ACC112 (cell line): Measurements from ENCODE around the gene DMRT2.

Source experiments
- H2AFZ ChIP-seq: fragments of 200-600 bp; sonication (generic); one replicate; pipeline ENCODE4 v1.6.0; 2017; ENCODE audit warnings: antibody characterized with exemption, low read length; ENCODE audit not compliant: unreplicated experiment
- H3K27ac ChIP-seq: fragments of 200-600 bp; sonication (generic); 2 replicates; pipeline ENCODE4 v1.5.1; 2014; ENCODE audit warnings: low read depth, mild to moderate bottlenecking, antibody characterized with exemption, low read length, moderate library complexity
- H3K27me3 ChIP-seq: fragments of 200-600 bp; sonication (generic); 2 replicates; pipeline ENCODE4 v1.6.1; 2014; ENCODE audit warnings: mild to moderate bottlenecking, antibody characterized with exemption, low read length, moderate library complexity, mixed read lengths; ENCODE audit not compliant: insufficient read depth
- H3K36me3 ChIP-seq: fragments of 200-600 bp; sonication (generic); 2 replicates; pipeline ENCODE4 v1.6.1; 2016; ENCODE audit warnings: mild to moderate bottlenecking, antibody characterized with exemption, low read length, moderate library complexity, mixed read lengths; ENCODE audit not compliant: insufficient read depth
- H3K4me1 ChIP-seq: fragments of 200-600 bp; sonication (generic); one replicate; pipeline ENCODE4 v1.6.1; 2016; ENCODE audit warnings: low read length, mixed read lengths; ENCODE audit not compliant: insufficient read depth, unreplicated experiment, control insufficient read depth
- H3K4me3 ChIP-seq: fragments of 200-600 bp; sonication (generic); 2 replicates; pipeline ENCODE4 v1.5.1; 2014; ENCODE audit warnings: mild to moderate bottlenecking, low read depth, low read length
- H3K79me2 ChIP-seq: fragments of 200-600 bp; sonication (generic); one replicate; pipeline ENCODE4 v1.6.0; 2016; ENCODE audit warnings: low read length; ENCODE audit not compliant: control insufficient read depth, unreplicated experiment, insufficient read depth

The DMRT2 gene

DNA sequence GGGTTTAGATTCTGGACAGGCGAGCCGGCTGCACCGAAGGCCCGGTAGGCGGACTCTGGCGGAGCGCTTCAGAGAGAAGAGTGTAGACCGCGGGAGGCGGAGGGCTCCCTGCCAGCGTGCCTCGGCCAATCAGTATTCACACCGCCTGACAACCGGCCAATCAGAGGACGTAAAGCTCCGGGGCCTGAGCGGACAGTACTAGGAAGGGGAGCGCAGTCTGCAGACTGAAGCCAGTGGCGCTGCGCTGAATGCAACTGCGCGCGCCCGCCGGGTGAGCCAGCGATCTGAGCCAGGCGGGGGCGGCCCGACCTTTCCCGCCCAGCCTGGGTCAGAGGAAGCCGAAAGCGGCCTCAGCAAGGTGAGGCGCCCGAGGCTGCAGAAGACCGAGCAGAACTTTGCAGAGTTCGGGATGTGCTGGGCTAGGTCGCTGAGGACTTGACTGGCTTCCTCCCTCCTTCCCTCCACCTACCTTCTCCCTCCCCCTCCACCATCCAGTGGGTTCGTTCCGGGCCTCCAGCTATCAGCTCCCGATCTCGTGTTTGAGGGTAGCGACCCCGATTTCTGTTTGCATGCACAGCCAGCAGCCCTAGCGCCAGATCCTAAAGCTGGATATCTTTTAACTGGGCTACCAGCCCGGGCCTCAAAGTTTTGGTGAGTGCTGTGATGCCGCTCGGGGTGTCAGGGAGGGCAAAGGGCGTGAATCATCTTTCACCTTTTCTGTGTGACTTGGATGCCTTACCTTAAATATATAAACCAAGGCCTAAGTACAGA, at the start of gene DMRT2:
TSS of gene DMRT2 (plus strand) at position 233 of the 771 bp plus-strand sequence. CDS start 1,257 bp downstream, outside the sequence.
- Histone ChIP-seq H3K4me1 (no peaks in the 10 kb centered on the region), H3K27ac (no peak within 1 kb of the TSS), H3K79me2 (no peaks in the 10 kb centered on the region), H3K27me3 (peaks cover 90% of the 10 kb centered on the region), H2AFZ (no peak within 1 kb of the TSS), H3K4me3 (no peak within 1 kb of the TSS), H3K36me3 (no peaks in the 10 kb centered on the region)

DNA sequence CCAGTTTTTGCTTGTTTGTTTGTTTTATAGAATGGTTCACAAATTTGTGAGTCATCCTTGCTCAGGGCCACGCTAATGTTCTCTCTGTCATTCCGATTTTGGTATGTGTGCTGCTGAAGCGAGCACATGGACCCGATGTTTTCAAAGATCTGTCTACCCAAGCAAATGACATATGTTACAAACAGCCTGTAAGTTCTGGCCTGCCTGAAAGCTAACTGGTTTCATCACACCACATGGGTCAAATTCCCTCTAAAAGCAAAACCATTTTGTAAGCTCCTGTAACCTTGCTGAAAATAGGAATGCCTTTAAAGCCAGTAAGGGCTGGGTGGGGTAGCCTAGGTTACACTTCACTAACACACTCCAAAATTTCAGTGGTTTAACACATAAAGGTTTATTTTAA, 48.3 kb upstream of the DMRT2 start:
- Histone ChIP-seq H3K4me1 (no peaks in the 10 kb centered on the region), H3K79me2 (no peaks in the 10 kb centered on the region), H3K36me3 (no peaks in the 10 kb centered on the region), H3K27me3 (no peaks in the 10 kb centered on the region), H3K27ac (no peak overlapping the region), H3K4me3 (no peak overlapping the region), H2AFZ (no peak overlapping the region)

DNA sequence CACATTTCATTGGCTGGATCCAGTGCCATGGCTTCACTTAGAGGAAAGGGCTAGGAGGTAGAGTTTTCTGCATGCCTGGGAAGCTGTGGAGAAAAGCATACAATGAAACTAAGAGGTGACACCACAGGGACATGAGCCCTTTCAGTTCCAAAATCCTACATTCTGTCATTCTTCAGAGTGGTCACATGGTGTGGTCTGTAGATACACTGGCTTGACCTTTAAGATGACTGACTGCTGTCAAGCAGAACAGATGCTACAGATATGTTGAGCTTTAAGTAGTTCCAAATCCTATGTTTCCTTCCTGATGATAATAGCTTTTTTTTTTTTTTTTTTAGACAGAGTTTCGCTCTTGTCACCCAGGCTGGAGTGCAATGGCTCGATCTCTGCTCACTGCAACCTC, 47.5 kb upstream of the DMRT2 start:
- no peaks in the 10 kb centered on the region for H3K79me2 ChIP-seq
- no peak overlapping the region for H2AFZ ChIP-seq
- H3K27me3 ChIP-seq: no peaks in the 10 kb centered on the region
- H3K4me1 ChIP-seq: no peaks in the 10 kb centered on the region
- no peaks in the 10 kb centered on the region for H3K36me3 ChIP-seq
- H3K27ac ChIP-seq: no peak overlapping the region
- no peak overlapping the region for H3K4me3 ChIP-seq

DNA sequence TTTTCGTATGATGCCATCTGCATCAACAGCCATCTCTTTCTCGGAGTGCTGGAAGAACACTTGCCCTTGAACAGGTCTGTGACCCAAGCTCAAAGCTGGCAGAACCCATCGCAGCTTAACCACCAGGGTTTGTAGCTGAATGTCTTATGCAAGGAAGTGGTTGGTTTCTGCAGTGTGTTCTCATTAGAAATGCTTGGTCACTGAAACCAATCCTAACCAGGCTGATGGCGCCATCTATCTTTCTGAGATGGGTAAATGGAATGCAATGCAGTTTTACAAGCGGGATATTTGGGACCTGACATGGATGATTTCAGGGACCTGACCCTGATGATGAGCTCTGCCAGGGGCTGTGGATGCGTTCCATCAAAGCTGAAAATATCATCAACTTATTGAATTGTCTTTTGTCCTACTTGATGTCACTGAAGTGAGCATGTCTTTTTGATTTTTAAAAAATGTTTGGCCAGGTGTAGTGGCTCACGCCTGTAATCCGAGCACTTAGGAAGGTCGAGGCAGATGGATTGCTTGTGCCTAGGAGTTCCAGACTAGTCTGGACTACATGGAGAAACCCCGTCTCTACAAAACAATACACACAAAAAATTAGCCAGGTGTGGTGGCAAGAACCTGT, 45.0 kb upstream of the DMRT2 start:
- no peak overlapping the region for H3K4me3 ChIP-seq
- H3K27me3 ChIP-seq: 0 out of 2 replicates have a peak, but pooled peaks cover 8% of the 10 kb centered on the region
- no peak overlapping the region for H3K27ac ChIP-seq
- H3K36me3 ChIP-seq: no peaks in the 10 kb centered on the region
- no peaks in the 10 kb centered on the region for H3K79me2 ChIP-seq
- no peaks in the 10 kb centered on the region for H3K4me1 ChIP-seq
- no peak overlapping the region for H2AFZ ChIP-seq

DNA sequence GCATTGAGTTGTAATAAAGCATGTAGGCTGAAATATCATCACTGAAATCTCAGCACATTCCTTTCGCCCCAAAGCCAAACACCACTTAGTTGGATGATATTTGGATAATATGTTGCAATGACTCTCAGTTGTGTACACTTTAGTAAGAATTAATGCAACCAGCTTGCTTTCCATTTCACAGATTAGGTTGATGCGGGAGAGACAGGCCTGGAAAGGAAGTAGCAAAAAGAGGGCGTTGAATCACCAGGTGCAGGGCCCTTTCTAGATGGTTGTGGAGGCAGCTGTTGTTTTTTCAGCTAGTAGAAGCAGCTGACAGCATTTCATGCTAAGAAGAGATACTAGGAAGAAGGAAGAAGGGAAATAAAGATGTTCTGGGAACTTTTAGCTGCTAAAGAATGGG, 42.8 kb upstream of the DMRT2 start:
- no peak overlapping the region for H3K27ac ChIP-seq
- no peaks in the 10 kb centered on the region for H3K79me2 ChIP-seq
- H2AFZ ChIP-seq: no peak overlapping the region
- no peaks in the 10 kb centered on the region for H3K4me1 ChIP-seq
- H3K27me3 ChIP-seq: 0 out of 2 replicates have a peak, but pooled peaks cover 8% of the 10 kb centered on the region
- H3K4me3 ChIP-seq: no peak overlapping the region
- H3K36me3 ChIP-seq: no peaks in the 10 kb centered on the region

DNA sequence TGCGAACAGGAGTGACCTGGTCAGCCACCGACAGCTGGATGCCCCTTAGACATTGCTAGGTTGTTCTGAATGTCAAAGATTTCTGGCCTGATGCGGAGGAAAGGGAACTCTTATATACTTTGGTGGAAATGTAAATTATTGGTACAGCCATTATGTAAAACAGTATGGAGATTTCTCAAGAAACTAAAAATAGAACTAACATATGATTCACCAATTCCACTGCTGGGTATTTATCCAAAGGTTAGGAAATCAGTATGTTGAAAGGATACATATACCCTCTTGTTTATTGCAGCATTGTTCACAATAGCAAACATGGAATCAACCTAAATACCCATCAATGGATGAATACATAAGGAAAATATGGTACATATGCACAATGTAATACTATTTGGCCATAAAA, 41.9 kb upstream of the DMRT2 start:
- no peaks in the 10 kb centered on the region for H3K79me2 ChIP-seq
- no peaks in the 10 kb centered on the region for H3K4me1 ChIP-seq
- no peaks in the 10 kb centered on the region for H3K36me3 ChIP-seq
- H3K27ac ChIP-seq: no peak overlapping the region
- 0 out of 2 replicates have a peak, but pooled peaks cover 8% of the 10 kb centered on the region for H3K27me3 ChIP-seq
- no peak overlapping the region for H2AFZ ChIP-seq
- no peak overlapping the region for H3K4me3 ChIP-seq

DNA sequence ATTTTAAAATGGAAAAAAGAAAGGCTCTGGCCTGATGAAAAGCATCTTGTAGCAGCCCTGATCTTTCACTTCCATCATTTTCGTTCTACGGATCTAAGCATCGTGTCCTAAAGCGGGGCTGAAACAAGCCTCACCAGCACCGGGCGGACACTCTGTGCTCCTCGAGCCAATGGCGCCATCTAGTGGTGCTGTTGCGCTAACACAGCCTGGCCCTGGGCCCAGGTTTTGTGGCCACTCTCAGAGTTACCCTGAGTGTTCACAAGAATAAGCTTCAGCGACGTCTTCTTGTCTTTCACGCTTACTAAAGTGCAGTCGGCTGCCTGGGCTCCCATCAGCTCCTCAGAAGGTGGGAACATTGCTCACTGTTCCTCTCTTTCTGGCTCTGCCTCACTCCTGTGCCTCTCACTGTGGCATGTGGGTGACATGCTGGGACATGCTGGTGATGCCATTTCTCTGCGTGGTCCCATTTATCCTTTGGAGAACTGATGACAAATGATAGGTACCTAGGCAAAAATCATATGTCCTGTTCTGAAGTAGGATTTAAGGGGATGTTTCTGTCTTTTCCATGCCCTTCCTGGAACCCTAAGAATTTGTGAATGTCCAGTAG, 41.0 kb upstream of the DMRT2 start:
- Histone ChIP-seq H3K27ac (no peak overlapping the region), H3K4me1 (no peaks in the 10 kb centered on the region), H3K36me3 (no peaks in the 10 kb centered on the region), H3K4me3 (no peak overlapping the region), H3K79me2 (no peaks in the 10 kb centered on the region), H2AFZ (no peak overlapping the region), H3K27me3 (peaks cover 9% of the 10 kb centered on the region; the same call in 1 of the 2 replicates)

DNA sequence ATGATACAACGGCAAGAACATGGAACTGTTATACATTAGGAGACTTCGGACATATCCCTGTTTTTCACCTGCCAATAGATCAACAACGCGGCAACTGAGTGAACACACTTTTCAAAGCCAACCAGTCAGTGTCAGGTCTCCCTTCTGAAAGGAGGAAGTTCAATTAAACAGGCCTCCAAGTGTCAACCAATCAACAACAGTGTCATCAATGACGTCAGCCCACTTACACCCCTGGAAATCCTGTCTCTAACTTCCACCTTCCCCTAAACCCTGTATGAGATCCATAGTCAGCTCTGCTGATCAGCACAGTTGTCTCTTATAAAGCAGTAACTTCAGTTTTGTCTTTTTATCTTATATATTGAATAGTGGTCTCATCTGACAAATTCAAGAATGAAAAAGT, 37.1 kb upstream of the DMRT2 start:
- no peaks in the 10 kb centered on the region for H3K36me3 ChIP-seq
- H3K4me3 ChIP-seq: no peak overlapping the region
- H3K27me3 ChIP-seq: peaks cover 15% of the 10 kb centered on the region; the same call in 1 of the 2 replicates
- no peaks in the 10 kb centered on the region for H3K79me2 ChIP-seq
- no peak overlapping the region for H3K27ac ChIP-seq
- H2AFZ ChIP-seq: no peak overlapping the region
- no peaks in the 10 kb centered on the region for H3K4me1 ChIP-seq

DNA sequence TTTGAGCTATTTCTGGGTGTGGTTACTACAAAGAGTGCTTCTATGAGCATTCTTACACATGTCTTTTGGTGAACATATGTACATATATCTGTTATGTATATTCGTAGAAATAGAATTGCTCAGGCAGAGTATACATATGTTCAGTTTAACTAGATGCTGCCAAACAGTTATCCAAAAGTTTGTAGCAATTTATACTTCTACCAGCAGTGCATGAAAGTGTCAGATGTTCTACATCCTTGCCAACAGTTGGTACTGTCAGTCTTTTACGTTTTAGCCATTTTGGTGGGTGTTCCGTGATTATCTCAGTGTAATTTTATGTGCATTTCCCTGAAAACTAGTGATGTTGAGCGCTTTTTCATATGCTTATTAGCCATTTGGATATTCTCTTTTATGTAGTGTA, 35.9 kb upstream of the DMRT2 start:
- Histone ChIP-seq H2AFZ (no peak overlapping the region), H3K4me1 (no peaks in the 10 kb centered on the region), H3K27ac (no peak overlapping the region), H3K36me3 (no peaks in the 10 kb centered on the region), H3K27me3 (peaks cover 10% of the 10 kb centered on the region; the same call in 1 of the 2 replicates), H3K79me2 (no peaks in the 10 kb centered on the region), H3K4me3 (no peak overlapping the region)

DNA sequence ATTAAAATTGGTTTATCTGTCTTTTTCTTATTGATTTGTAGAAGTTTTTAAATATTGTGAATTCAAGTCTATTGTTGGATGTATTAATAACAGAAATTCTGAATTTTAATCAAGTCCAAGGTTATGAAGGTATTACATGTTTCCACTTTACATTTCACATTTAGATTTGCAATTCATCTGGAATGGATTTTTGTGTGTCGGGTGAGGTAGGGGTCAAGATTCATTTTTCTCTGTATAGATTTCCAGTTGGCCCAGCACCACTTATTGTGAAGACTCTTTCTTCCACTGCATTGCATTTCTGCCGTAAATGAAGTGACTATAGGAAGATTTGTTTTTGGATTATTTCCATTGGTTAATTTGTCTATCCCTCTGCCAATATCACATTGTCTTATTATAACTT, 35.5 kb upstream of the DMRT2 start:
- no peaks in the 10 kb centered on the region for H3K79me2 ChIP-seq
- no peak overlapping the region for H2AFZ ChIP-seq
- H3K4me3 ChIP-seq: no peak overlapping the region
- no peaks in the 10 kb centered on the region for H3K4me1 ChIP-seq
- H3K36me3 ChIP-seq: no peaks in the 10 kb centered on the region
- no peak overlapping the region for H3K27ac ChIP-seq
- peaks cover 10% of the 10 kb centered on the region; the same call in 1 of the 2 replicates for H3K27me3 ChIP-seq
